HG02623 (cell line): ENCODE data around the gene KRTAP2-2.

Experiments
- ATAC-seq: cut with Tn5 transposase; IDR thresholded peaks from one replicate; pipeline ENCODE4 v1.9.1; 2021; ENCODE audit warnings: moderate library complexity; ENCODE audit not compliant: unreplicated experiment

Gene KRTAP2-2

GRCh38 chr17:41026715-41027471 is 28.1 kb downstream of the KRTAP2-2 start, which contains the start of gene KRTAP1-5:
KRTAP1-5 (minus strand) TSS chr17:41027208; CDS start chr17:41027155, 53 bp downstream.
- no peak for ATAC-seq

- no peak for ATAC-seq
Measured at GRCh38 chr17:41024697-41025096, 30.3 kb downstream of the KRTAP2-2 start.

GRCh38 chr17:41020336-41020735 is 34.7 kb downstream of the KRTAP2-2 start:
- no peak for ATAC-seq

- no peak for ATAC-seq
Measured at GRCh38 chr17:41019415-41019814, 35.6 kb downstream of the KRTAP2-2 start.

GRCh38 chr17:41018541-41018940 is 36.5 kb downstream of the KRTAP2-2 start:
- ATAC-seq, result no peak

GRCh38 chr17:41016578-41017215 is 38.3 kb downstream of the KRTAP2-2 start:
- no peak for ATAC-seq

- ATAC-seq, result no peak
Measured at GRCh38 chr17:41015454-41015853, 39.6 kb downstream of the KRTAP2-2 start.

GRCh38 chr17:41013606-41014005 is 41.4 kb downstream of the KRTAP2-2 start:
- ATAC-seq, result no peak

- no peak for ATAC-seq
Measured at GRCh38 chr17:41013181-41013580, 41.8 kb downstream of the KRTAP2-2 start.

- no peak for ATAC-seq
Measured at GRCh38 chr17:41012326-41013120, 42.5 kb downstream of the KRTAP2-2 start.

GRCh38 chr17:41010441-41010840 is 44.6 kb downstream of the KRTAP2-2 start:
- no peak for ATAC-seq

- no peak for ATAC-seq
Measured at GRCh38 chr17:41009936-41010335, 45.1 kb downstream of the KRTAP2-2 start.

- no peak for ATAC-seq
Measured at GRCh38 chr17:41009301-41009760, 45.7 kb downstream of the KRTAP2-2 start.

GRCh38 chr17:41008811-41009210 is 46.2 kb downstream of the KRTAP2-2 start, which contains the start of gene KRTAP3-1:
KRTAP3-1 (minus strand) TSS chr17:41009128; CDS start chr17:41009074, 54 bp downstream.
- ATAC-seq, result no peak
